SH-SY5Y (cell line): ENCODE results near the gene CHCHD1.

ENCODE experiments used
- GATA2 ChIP-seq: IDR thresholded peaks from 2 replicates; pipeline ENCODE4 v1.6.1; 2011; ENCODE audit warnings: mild to moderate bottlenecking, low read depth, low read length
- GATA3 ChIP-seq: IDR thresholded peaks from 2 replicates; pipeline ENCODE4 v1.6.1; 2011; ENCODE audit warnings: low read depth, mild to moderate bottlenecking, low read length, moderate library complexity

DNA sequence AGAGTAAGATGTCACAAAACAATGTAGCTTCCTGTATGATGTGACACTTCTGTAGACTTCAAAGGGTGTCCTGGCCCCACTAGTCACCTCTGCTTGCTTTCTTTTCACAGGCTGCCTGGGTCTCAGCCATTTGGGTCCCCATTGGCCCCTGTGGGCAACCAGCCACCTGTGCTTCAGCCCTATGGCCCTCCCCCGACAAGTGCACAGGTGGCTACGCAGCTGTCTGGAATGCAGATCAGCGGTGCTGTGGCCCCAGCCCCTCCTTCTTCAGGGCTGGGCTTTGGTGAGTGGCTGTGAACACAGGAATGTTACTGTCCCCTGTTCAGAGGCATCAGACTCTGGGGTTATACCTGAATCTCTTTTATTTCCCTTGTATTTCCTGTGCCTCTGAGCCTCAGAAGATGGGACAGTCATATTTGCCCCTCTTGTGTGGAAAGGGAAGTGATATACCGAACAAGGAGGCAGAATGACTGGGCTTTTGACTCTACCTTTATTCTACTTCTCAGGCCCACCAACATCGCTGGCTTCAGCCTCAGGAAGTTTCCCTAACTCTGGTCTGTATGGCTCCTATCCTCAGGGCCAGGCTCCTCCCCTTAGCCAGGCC, 22.2 kb upstream of the CHCHD1 start:
- TF ChIP-seq GATA3 (no peak), GATA2 (no peak)
